H1 (cell line): ENCODE data around the gene TNRC6C. TPM values are rescaled to one million over a fixed set of nuclear protein-coding genes. Genes with fewer than 3 reads are reported as not detected.

Source experiments
- EZH2 ChIP-seq: fragments of 200-600 bp; sonication (generic); IDR thresholded peaks from 2 replicates; pipeline ENCODE4 v1.7.1; 2012; ENCODE audit warnings: low read depth, mild to moderate bottlenecking, moderate library complexity, low read length, inconsistent platforms; ENCODE audit not compliant: severe bottlenecking
- GABPA ChIP-seq: IDR thresholded peaks from 2 replicates; pipeline ENCODE4 v1.6.1; 2011; ENCODE audit warnings: mild to moderate bottlenecking, low read length, moderate library complexity, borderline replicate concordance; ENCODE audit not compliant: insufficient read depth
- SIRT6 ChIP-seq: IDR thresholded peaks from one replicate; pipeline ENCODE4 v1.7.1; 2012; ENCODE audit warnings: low read length, inconsistent platforms
- TBP ChIP-seq: IDR thresholded peaks from 2 replicates; pipeline ENCODE4 v1.6.1; 2011; ENCODE audit warnings: low read depth, low read length, improper control_type of control experiment
- polyA plus RNA-seq, 7 experiments: library from polyadenylated mRNA; depleted of rRNA in 3 of 7; stranded (reverse) in 5 of 7; unstranded in 2 of 7; fragments of >200 nt in 5 of 7; fragments of 200-250 nt in 2 of 7; gene quantifications; 1 replicate in 5 of 7; 2 replicates in 1 of 7; 4 replicates in 1 of 7; pipeline versions ENCODE4 v1.2.1 to v1.2.3, GENCODE V29; 2011 to 2013; ENCODE audit warnings: missing spikeins in 2 of 7, mixed read lengths in 2 of 7
- total RNA-seq: library from RNA; stranded (reverse); fragmentation: NEBNext Ultra II Directional; extraction: Animal tissue kit (Norgen Biotek cat#: 25700); gene quantifications from 2 replicates; pipeline ENCODE4 v1.2.1, GENCODE V29; 2021

TNRC6C gene
- total and polyA plus RNA-seq, 2 of the 8 experiments (the other 6 are each of a cell fraction or from before 2014, with no cell fraction given) = 2.8 to 28.9 TPM

- TF ChIP-seq GABPA (no peak), SIRT6 (no peak), EZH2 (no peak), TBP (no peak)
Measured at GRCh38 chr17:78117027-78117981, 158.8 kb downstream of the TNRC6C start (continued).
